ENCODE data around the gene AOPEP.

The AOPEP gene

DNA sequence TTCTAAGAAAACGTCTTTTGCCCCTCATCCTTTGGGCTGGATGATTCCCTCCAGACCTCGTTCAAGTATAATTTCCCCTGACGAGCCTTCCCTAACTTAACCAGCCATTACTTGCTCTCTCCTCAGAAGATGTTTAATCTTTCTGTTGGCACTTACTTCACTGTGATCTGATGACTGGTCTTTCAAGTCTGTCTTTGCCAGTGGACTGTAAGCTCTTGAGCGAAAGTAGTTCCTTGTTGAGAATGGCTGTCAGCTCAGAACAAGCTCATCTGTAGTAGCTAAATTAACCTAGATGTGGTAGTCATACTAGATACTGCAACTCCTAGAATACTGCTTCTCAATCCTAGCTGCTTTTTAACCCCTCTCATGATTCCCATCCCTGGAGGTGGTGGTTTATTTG, 125.0 kb downstream of the AOPEP start:
- DNase-seq = no peak

- no peak for DNase-seq
Observed at GRCh38 chr9:94851892-94852291, 125.4 kb downstream of the AOPEP start.

GRCh38 chr9:94852373-94852772, 125.9 kb downstream of the AOPEP start:
- no peak for DNase-seq

- no peak for DNase-seq
Observed at GRCh38 chr9:94853887-94854286, 127.4 kb downstream of the AOPEP start.

DNA sequence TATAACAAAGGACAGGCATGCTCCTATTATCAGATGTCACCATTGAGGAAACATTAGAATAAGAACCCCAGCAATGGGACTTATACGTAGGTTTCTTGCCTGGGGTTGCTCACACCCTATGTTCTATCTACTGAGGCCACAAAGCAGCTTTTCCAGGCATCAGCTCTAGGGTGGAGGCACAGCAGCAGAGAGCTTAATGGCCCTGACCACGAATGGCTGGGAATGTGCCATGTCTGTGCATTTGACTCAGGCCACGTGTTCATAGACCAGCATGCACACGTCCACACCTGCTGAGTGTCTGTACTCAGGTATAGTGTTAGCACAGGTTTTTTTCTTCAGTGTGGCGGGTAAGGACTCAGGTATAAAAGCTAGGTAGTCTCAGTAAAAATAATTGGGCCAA, 129.4 kb downstream of the AOPEP start:
- DNase-seq = no peak

GRCh38 chr9:94857791-94858190, 131.3 kb downstream of the AOPEP start:
- no peak for DNase-seq

DNA sequence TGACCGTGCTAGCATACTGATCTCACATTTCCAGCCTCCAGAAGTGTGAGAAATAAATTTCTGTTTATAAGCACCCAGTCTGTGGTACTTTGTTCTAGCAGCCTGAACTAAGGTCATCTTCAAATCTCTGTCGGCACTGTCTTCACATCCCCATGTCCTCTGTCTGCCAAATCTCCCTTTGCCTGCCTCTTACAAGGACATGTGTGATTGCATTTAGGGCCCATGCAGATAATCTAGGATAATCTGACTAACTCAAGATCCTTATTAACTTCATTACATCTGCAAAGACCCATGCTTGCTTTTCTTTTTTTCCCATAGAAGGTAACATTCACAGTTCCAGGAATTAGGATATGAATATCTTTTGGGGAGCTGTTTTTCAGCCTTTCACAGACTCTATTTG, 132.7 kb downstream of the AOPEP start:
- no peak for DNase-seq

DNA sequence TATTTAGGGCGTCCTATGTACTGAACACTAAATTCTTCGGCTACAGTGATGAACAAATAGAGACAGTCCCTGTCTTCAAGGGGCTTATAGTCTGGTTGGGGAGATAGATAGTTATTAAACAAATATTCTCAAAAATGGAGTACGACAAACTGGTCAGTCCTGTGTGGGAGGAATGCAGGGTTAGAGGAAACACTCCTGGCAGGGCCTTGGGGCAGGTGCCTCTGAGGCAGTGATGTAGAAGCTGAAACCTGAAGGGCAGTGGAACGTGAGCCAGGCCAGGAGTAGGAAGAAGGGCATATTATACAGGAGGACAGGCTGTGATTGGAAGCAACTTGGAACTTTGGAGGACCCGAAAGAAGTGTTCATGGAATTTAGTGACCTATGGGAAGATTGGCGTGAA, 133.4 kb downstream of the AOPEP start:
- no peak for DNase-seq

DNA sequence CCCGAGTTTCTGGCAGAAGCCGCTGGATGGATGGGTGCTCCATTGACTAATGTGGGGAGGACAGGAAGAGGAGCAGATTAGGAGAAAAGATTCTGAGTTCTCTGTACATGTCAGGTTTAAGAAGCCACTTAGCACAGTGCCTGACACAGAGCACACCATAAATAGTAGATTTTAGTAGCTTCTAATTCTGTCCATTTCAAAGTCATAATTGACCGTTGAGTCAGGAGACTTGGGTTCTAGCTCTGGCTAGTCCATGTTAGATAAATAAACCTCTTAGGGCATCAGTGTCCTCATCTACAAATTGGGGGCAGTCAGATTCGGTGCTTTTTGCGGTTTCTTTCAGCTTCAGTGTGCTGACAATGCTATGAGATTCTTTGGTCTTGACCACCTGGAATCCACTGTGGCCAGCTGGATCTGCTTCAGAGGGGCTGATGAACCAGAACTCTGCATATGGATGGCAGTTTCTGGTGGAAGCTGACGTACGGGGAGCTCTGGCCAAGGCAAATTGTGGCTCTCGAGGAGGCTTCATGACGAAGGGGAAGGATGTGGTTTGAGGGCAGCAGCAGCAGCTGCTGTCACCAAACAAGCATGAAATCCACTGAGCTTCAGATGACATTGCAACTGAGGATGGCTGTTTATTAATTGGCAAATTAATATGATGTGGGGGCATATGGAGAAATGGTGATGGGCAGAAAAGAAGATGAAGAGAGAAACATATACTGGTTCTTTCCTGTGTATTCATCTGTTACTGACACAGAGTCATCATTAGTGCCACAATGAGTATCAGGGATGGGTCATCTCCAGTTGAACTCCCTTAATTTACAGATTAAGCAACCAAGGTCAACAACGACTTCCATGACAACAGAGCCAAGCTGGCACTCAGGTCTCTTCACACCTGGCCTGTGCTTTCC, 134.4 kb downstream of the AOPEP start:
- DNase-seq = peak in 4 of 5 experiments; percentile 20 to 98 (median 70)

- DNase-seq = no peak
Observed at GRCh38 chr9:94861589-94862272, 135.2 kb downstream of the AOPEP start.

- DNase-seq = no peak
Observed at GRCh38 chr9:94864196-94864595, 137.7 kb downstream of the AOPEP start.

- no peak for DNase-seq
Observed at GRCh38 chr9:94864862-94865509, 138.5 kb downstream of the AOPEP start.

DNA sequence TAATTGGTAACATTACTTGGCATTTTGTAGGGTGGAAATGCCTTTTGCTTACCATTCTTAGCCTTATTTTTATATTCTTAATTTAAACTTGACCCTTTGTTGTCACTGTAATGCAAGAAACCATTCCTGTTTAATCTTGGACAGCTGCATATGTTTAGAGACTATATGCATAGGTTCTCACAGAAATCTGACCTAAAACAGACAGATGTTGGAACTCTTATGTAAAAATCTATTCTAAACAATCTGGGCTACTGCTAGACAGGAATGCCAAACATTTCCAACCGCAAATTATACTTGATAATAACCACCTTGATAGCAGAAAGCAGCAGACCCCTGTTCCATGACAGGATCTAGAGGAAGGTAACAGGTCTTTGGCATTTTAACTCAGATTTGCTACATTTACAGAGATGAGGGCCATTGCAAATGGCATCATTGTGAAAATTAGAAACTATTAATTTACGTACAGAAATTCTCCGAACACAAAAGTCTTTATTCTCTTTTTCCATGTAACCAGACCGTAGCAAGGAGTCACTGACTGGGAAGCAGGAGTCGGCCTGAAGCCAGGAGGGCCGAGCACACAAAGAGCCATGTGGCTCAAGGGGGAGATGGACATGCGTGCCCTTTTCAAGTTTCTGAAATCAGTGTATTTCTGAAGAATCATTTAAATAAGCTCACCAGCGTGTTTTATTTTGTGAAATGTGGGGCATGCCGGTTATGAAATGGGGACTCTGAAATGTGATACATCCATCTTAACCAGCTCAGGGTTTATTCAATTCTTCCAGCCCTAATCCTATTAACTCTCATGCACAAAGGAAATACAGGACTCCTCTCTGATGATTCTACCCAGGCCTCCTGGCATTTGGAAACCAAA, 139.3 kb downstream of the AOPEP start:
- DNase-seq = no peak

DNA sequence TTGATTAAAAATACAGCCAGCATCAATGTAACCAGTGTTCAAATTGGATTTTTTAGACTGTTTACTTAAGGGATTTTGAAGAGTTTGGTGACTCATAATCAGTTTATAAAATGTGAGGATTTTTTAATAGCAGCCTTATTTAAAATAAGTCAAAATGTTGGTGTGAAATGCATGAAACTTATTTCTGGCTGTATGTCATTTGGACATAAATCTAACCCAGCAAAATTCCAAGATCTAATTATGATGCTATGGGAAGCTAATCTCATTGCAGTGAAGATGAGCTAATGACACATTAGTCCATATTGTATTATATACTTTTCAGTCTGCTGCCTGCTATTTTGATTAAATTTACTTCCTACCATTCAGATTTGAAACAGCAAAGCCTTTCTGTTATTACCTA, 140.3 kb downstream of the AOPEP start:
- DNase-seq = no peak

GRCh38 chr9:94867281-94867841, 140.9 kb downstream of the AOPEP start:
- DNase-seq = no peak

GRCh38 chr9:94867842-94868312, 141.4 kb downstream of the AOPEP start:
- no peak for DNase-seq

GRCh38 chr9:94868464-94868863, 142.0 kb downstream of the AOPEP start:
- no peak for DNase-seq

GRCh38 chr9:94869415-94869843, 142.9 kb downstream of the AOPEP start:
- DNase-seq = peak in 1 of 5 experiments; percentile 45

- DNase-seq = no peak
Observed at GRCh38 chr9:94870465-94870792, 143.9 kb downstream of the AOPEP start.

GRCh38 chr9:94870793-94871558, 144.5 kb downstream of the AOPEP start:
- DNase-seq = peak in 3 of 5 experiments; percentile 33 to 98 (median 87)

Data from T-helper 2 cell (primary cell).